Measurements from ENCODE around the gene ARID4B.

The ARID4B gene

DNA sequence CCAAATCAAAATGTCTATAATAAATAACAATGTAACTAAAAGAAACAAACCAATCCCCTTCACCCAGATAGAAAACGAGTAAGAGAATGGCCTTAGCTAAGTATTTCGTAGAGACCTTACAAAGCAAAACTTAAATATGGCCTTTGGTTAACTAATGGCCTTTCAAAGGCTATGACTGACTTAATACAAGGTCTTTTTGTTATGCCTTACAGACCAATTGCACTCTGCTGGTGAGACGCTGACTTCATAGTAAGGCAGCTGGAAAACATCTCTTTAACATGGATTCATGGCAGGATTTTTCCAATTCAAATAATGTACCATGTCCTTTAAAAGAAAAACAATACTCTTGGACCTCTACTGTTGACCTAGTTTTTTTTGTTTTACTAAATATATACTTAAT, 23.5 kb upstream of the ARID4B start:
- Histone ChIP-seq H3K4me3 (ENCODE audit: low read depth in 1 of 2, low read length in 2 of 2) (no peak overlapping the region), H4K20me1 (ENCODE audit: insufficient read depth, low read length) (no peaks in the 10 kb centered on the region), H3K9me3 (ENCODE audit: insufficient read depth, low read length, severe bottlenecking) (no peaks in the 10 kb centered on the region), H2AFZ (ENCODE audit: low read depth, low read length) (no peak overlapping the region), H3K4me2 (ENCODE audit: insufficient read depth, low read length) (no peak overlapping the region), H3K27ac (ENCODE audit: low read length) (no peak overlapping the region), H3K4me1 (ENCODE audit: insufficient read depth, low read length) (no peaks in the 10 kb centered on the region), H3K9ac (ENCODE audit: low read depth, low read length) (no peak overlapping the region), H3K79me2 (ENCODE audit: insufficient read depth, low read length) (no peaks in the 10 kb centered on the region), H3K36me3 (ENCODE audit: insufficient read depth, low read length) (no peaks in the 10 kb centered on the region), H3K27me3 (ENCODE audit: insufficient read depth, low read length, poor library complexity) (no peaks in the 10 kb centered on the region)
- ATAC-seq (ENCODE audit: insufficient read depth, low read depth) = no peak
- no peak for DNase-seq
- TF ChIP-seq CTCF (IDR thresholded peaks at IDR 0.05; ENCODE audit: borderline replicate concordance, extremely low read depth, low read length, poor library complexity, severe bottlenecking) (no peak), EZH2 (IDR thresholded peaks at IDR 0.05; ENCODE audit: borderline replicate concordance, low read depth, low read length, severe bottlenecking) (no peak)

DNA sequence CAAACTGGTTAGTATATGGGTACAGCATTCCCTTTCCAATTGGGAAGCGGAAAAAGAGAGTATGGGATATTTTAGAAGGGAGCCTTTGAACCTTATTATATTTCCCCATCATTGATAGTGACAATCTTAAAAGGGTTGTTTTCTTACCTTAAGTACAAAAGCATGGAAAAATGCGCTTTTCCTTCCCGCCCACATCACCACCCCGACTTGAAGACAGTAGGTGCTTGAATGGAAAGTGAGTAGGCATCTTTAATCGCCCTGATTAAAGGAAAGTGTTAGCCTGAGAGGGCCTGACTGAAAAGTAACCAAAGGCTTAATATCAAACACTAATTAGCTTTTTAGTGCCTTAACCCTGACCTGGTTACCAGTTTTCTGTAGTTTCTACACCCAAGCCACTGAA, 15.7 kb upstream of the ARID4B start:
- Histone ChIP-seq H3K36me3 (ENCODE audit: insufficient read depth, low read length) (peaks cover 19% of the 10 kb centered on the region; the same call in 1 of the 2 replicates), H3K79me2 (ENCODE audit: insufficient read depth, low read length) (peaks cover 1% of the 10 kb centered on the region; the same call in 1 of the 2 replicates), H3K9me3 (ENCODE audit: insufficient read depth, low read length, severe bottlenecking) (no peaks in the 10 kb centered on the region), H3K4me3 (ENCODE audit: low read depth in 1 of 2, low read length in 2 of 2) (no peak overlapping the region), H3K4me2 (ENCODE audit: insufficient read depth, low read length) (no peak overlapping the region), H4K20me1 (ENCODE audit: insufficient read depth, low read length) (no peaks in the 10 kb centered on the region), H3K27me3 (ENCODE audit: insufficient read depth, low read length, poor library complexity) (no peaks in the 10 kb centered on the region), H3K9ac (ENCODE audit: low read depth, low read length) (no peak overlapping the region), H3K4me1 (ENCODE audit: insufficient read depth, low read length) (no peaks in the 10 kb centered on the region), H3K27ac (ENCODE audit: low read length) (no peak overlapping the region), H2AFZ (ENCODE audit: low read depth, low read length) (no peak overlapping the region)
- no peak for TF ChIP-seq EZH2 (IDR thresholded peaks at IDR 0.05; ENCODE audit: borderline replicate concordance, low read depth, low read length, severe bottlenecking)
- no peak for TF ChIP-seq CTCF (IDR thresholded peaks at IDR 0.05; ENCODE audit: borderline replicate concordance, extremely low read depth, low read length, poor library complexity, severe bottlenecking)
- ATAC-seq (ENCODE audit: insufficient read depth, low read depth) (no peak), DNase-seq (no peak)

GRCh38 chr1:235342471-235342870, 14.5 kb upstream of the ARID4B start:
- Histone ChIP-seq H3K36me3 (ENCODE audit: insufficient read depth, low read length) (peaks cover 29% of the 10 kb centered on the region), H3K4me1 (ENCODE audit: insufficient read depth, low read length) (no peaks in the 10 kb centered on the region), H3K27ac (ENCODE audit: low read length) (no peak overlapping the region), H3K4me2 (ENCODE audit: insufficient read depth, low read length) (no peak overlapping the region), H3K4me3 (ENCODE audit: low read depth in 1 of 2, low read length in 2 of 2) (no peak overlapping the region), H2AFZ (ENCODE audit: low read depth, low read length) (no peak overlapping the region), H3K79me2 (ENCODE audit: insufficient read depth, low read length) (peaks cover 5% of the 10 kb centered on the region; the same call in 1 of the 2 replicates), H3K27me3 (ENCODE audit: insufficient read depth, low read length, poor library complexity) (no peaks in the 10 kb centered on the region), H3K9ac (ENCODE audit: low read depth, low read length) (no peak overlapping the region), H3K9me3 (ENCODE audit: insufficient read depth, low read length, severe bottlenecking) (no peaks in the 10 kb centered on the region), H4K20me1 (ENCODE audit: insufficient read depth, low read length) (no peaks in the 10 kb centered on the region)
- TF ChIP-seq CTCF (IDR thresholded peaks at IDR 0.05; ENCODE audit: borderline replicate concordance, extremely low read depth, low read length, poor library complexity, severe bottlenecking) = no peak
- TF ChIP-seq EZH2 (IDR thresholded peaks at IDR 0.05; ENCODE audit: borderline replicate concordance, low read depth, low read length, severe bottlenecking) = no peak
- no peak for DNase-seq
- ATAC-seq (ENCODE audit: insufficient read depth, low read depth) = no peak

- no peaks in the 10 kb centered on the region for H4K20me1 ChIP-seq (ENCODE audit: insufficient read depth, low read length)
- no peak for ATAC-seq (ENCODE audit: insufficient read depth, low read depth)
- H3K9me3 ChIP-seq (ENCODE audit: insufficient read depth, low read length, severe bottlenecking) = no peaks in the 10 kb centered on the region
- TF ChIP-seq EZH2 (IDR thresholded peaks at IDR 0.05; ENCODE audit: borderline replicate concordance, low read depth, low read length, severe bottlenecking) (no peak), CTCF (IDR thresholded peaks at IDR 0.05; ENCODE audit: borderline replicate concordance, extremely low read depth, low read length, poor library complexity, severe bottlenecking) (no peak)
- no peak overlapping the region for H3K4me2 ChIP-seq (ENCODE audit: insufficient read depth, low read length)
- no peak overlapping the region for H3K9ac ChIP-seq (ENCODE audit: low read depth, low read length)
- H3K4me1 ChIP-seq (ENCODE audit: insufficient read depth, low read length) = peaks cover 1% of the 10 kb centered on the region; the same call in 1 of the 2 replicates
- peaks cover 8% of the 10 kb centered on the region for H3K79me2 ChIP-seq (ENCODE audit: insufficient read depth, low read length)
- no peak for DNase-seq
- H3K36me3 ChIP-seq (ENCODE audit: insufficient read depth, low read length) = peaks cover 33% of the 10 kb centered on the region
- no peak overlapping the region for H3K4me3 ChIP-seq (ENCODE audit: low read depth in 1 of 2, low read length in 2 of 2)
- no peaks in the 10 kb centered on the region for H3K27me3 ChIP-seq (ENCODE audit: insufficient read depth, low read length, poor library complexity)
- no peak overlapping the region for H3K27ac ChIP-seq (ENCODE audit: low read length)
- H2AFZ ChIP-seq (ENCODE audit: low read depth, low read length) = no peak overlapping the region
Measured at GRCh38 chr1:235342039-235342438, 14.1 kb upstream of the ARID4B start.

Measured in DND-41 (cell line).